HEK293 (cell line): Measurements from ENCODE around the gene AP1S1.

Experiments used
- GFI1B ChIP-seq: fragments of 450-650 bp; formaldehyde crosslinking; IDR thresholded peaks from 2 replicates; pipeline ENCODE4 v1.5.1; 2016; ENCODE audit warnings: missing biosample characterization, missing genetic modification characterization
- GLIS2 ChIP-seq: fragments of 450-650 bp; formaldehyde crosslinking; IDR thresholded peaks from 2 replicates; pipeline ENCODE4 v1.5.1; 2016; ENCODE audit warnings: missing biosample characterization, missing genetic modification characterization
- HIC1 ChIP-seq: fragments of 450-650 bp; formaldehyde crosslinking; IDR thresholded peaks from 2 replicates; pipeline ENCODE4 v1.5.1; 2016; ENCODE audit warnings: missing biosample characterization, missing genetic modification characterization
- HOXD13 ChIP-seq: sonication (generic); formaldehyde crosslinking; IDR thresholded peaks from 2 replicates; pipeline ENCODE4 v1.8.0; 2022; ENCODE audit warnings: missing genetic modification reagents, borderline replicate concordance
- KLF8 ChIP-seq: fragments of 450-650 bp; formaldehyde crosslinking; IDR thresholded peaks from 2 replicates; pipeline ENCODE4 v1.5.1; 2016; ENCODE audit warnings: missing biosample characterization, missing genetic modification characterization
- KLF9 ChIP-seq: fragments of 450-650 bp; formaldehyde crosslinking; IDR thresholded peaks from 2 replicates; pipeline ENCODE4 v1.5.1; 2016; ENCODE audit warnings: missing biosample characterization, missing genetic modification characterization, low read depth
- OVOL3 ChIP-seq: fragments of 450-650 bp; formaldehyde crosslinking; IDR thresholded peaks from 2 replicates; pipeline ENCODE4 v1.5.1; 2016; ENCODE audit warnings: missing biosample characterization, missing genetic modification characterization
- SCRT1 ChIP-seq: fragments of 450-650 bp; formaldehyde crosslinking; IDR thresholded peaks from 2 replicates; pipeline ENCODE4 v1.5.1; 2016; ENCODE audit warnings: missing biosample characterization, missing genetic modification characterization, borderline replicate concordance
- ZBTB10 ChIP-seq: fragments of 450-650 bp; formaldehyde crosslinking; IDR thresholded peaks from 2 replicates; pipeline ENCODE4 v1.5.1; 2016; ENCODE audit warnings: missing biosample characterization, missing genetic modification characterization
- ZBTB7A ChIP-seq: fragments of 450-650 bp; formaldehyde crosslinking; IDR thresholded peaks from 2 replicates; pipeline ENCODE4 v1.5.1; 2016; ENCODE audit warnings: low read depth, missing biosample characterization, missing genetic modification characterization
- ZFP69B ChIP-seq: fragments of 450-650 bp; formaldehyde crosslinking; IDR thresholded peaks from 2 replicates; pipeline ENCODE4 v1.5.1; 2016; ENCODE audit warnings: missing biosample characterization, missing genetic modification characterization
- ZNF19 ChIP-seq: fragments of 450-650 bp; formaldehyde crosslinking; IDR thresholded peaks from 2 replicates; pipeline ENCODE4; 2016; ENCODE audit warnings: missing biosample characterization, missing genetic modification characterization, low read depth
- ZNF366 ChIP-seq: fragments of 450-650 bp; formaldehyde crosslinking; conservative IDR thresholded peaks from 2 replicates; pipeline ENCODE4 v1.5.1; 2016; ENCODE audit warnings: missing biosample characterization, missing genetic modification characterization
- ZNF404 ChIP-seq: fragments of 450-650 bp; formaldehyde crosslinking; IDR thresholded peaks from 2 replicates; pipeline ENCODE4 v1.5.1; 2017; ENCODE audit warnings: missing biosample characterization, missing genetic modification characterization
- ZNF426 ChIP-seq: fragments of 450-650 bp; formaldehyde crosslinking; IDR thresholded peaks from 2 replicates; pipeline ENCODE4 v1.5.1; 2017; ENCODE audit warnings: missing biosample characterization, missing genetic modification characterization, mild to moderate bottlenecking, inconsistent platforms, moderate library complexity
- ZNF433 ChIP-seq: fragments of 450-650 bp; formaldehyde crosslinking; IDR thresholded peaks from 2 replicates; pipeline ENCODE4 v1.5.1; 2016; ENCODE audit warnings: missing biosample characterization, missing genetic modification characterization, low read depth
- ZNF473 ChIP-seq: fragments of 450-650 bp; formaldehyde crosslinking; IDR thresholded peaks from 2 replicates; pipeline ENCODE4 v1.5.1; 2017; ENCODE audit warnings: missing biosample characterization, missing genetic modification characterization
- ZNF514 ChIP-seq: fragments of 450-650 bp; formaldehyde crosslinking; IDR thresholded peaks from 2 replicates; pipeline ENCODE4 v1.5.1; 2016; ENCODE audit warnings: missing biosample characterization, missing genetic modification characterization
- ZNF521 ChIP-seq: fragments of 450-650 bp; formaldehyde crosslinking; IDR thresholded peaks from 2 replicates; pipeline ENCODE4 v1.5.1; 2017; ENCODE audit warnings: missing biosample characterization, mild to moderate bottlenecking, missing genetic modification characterization
- ZNF544 ChIP-seq: fragments of 450-650 bp; formaldehyde crosslinking; IDR thresholded peaks from 2 replicates; pipeline ENCODE4 v1.5.0; 2017; ENCODE audit warnings: missing biosample characterization, missing genetic modification characterization
- ZNF555 ChIP-seq: fragments of 450-650 bp; formaldehyde crosslinking; conservative IDR thresholded peaks from 2 replicates; pipeline ENCODE4 v1.5.1; 2017; ENCODE audit warnings: missing biosample characterization, mild to moderate bottlenecking, missing genetic modification characterization, inconsistent platforms
- ZNF561 ChIP-seq: fragments of 450-650 bp; IDR thresholded peaks from 2 replicates; pipeline ENCODE4 v1.5.1; 2018; ENCODE audit warnings: missing biosample characterization, missing genetic modification characterization, borderline replicate concordance
- ZNF585B ChIP-seq: fragments of 450-650 bp; formaldehyde crosslinking; IDR thresholded peaks from 2 replicates; pipeline ENCODE4 v1.5.1; 2016; ENCODE audit warnings: missing biosample characterization, missing genetic modification characterization
- ZNF692 ChIP-seq: fragments of 450-650 bp; formaldehyde crosslinking; IDR thresholded peaks from 2 replicates; pipeline ENCODE4 v1.5.1; 2016; ENCODE audit warnings: missing biosample characterization, missing genetic modification characterization
- ZNF776 ChIP-seq: fragments of 450-650 bp; formaldehyde crosslinking; IDR thresholded peaks from 2 replicates; pipeline ENCODE4 v1.5.0; 2017; ENCODE audit warnings: missing biosample characterization, missing genetic modification characterization, borderline replicate concordance
- ZNF777 ChIP-seq: fragments of 450-650 bp; formaldehyde crosslinking; IDR thresholded peaks from 2 replicates; pipeline ENCODE4 v1.5.1; 2017; ENCODE audit warnings: missing biosample characterization, missing genetic modification characterization, borderline replicate concordance
- ZNF785 ChIP-seq: fragments of 450-650 bp; formaldehyde crosslinking; IDR thresholded peaks from 2 replicates; pipeline ENCODE4 v1.5.1; 2016; ENCODE audit warnings: missing biosample characterization, missing genetic modification characterization
- ZNF791 ChIP-seq: fragments of 450-650 bp; formaldehyde crosslinking; IDR thresholded peaks from 2 replicates; pipeline ENCODE4 v1.5.1; 2016; ENCODE audit warnings: missing biosample characterization, missing genetic modification characterization
- ZSCAN23 ChIP-seq: fragments of 450-650 bp; formaldehyde crosslinking; IDR thresholded peaks from 2 replicates; pipeline ENCODE4 v1.5.1; 2016; ENCODE audit warnings: missing biosample characterization, missing genetic modification characterization
- ZXDB ChIP-seq: fragments of 450-650 bp; formaldehyde crosslinking; IDR thresholded peaks from 2 replicates; pipeline ENCODE4 v1.5.1; 2016; ENCODE audit warnings: missing biosample characterization, missing genetic modification characterization
- TF ChIP-seq, protein P1 (sequence below): fragments of 450-650 bp; formaldehyde crosslinking; IDR thresholded peaks from 2 replicates; pipeline ENCODE4 v1.5.1; 2016; ENCODE audit warnings: missing biosample characterization, missing genetic modification characterization

Gene AP1S1

DNA sequence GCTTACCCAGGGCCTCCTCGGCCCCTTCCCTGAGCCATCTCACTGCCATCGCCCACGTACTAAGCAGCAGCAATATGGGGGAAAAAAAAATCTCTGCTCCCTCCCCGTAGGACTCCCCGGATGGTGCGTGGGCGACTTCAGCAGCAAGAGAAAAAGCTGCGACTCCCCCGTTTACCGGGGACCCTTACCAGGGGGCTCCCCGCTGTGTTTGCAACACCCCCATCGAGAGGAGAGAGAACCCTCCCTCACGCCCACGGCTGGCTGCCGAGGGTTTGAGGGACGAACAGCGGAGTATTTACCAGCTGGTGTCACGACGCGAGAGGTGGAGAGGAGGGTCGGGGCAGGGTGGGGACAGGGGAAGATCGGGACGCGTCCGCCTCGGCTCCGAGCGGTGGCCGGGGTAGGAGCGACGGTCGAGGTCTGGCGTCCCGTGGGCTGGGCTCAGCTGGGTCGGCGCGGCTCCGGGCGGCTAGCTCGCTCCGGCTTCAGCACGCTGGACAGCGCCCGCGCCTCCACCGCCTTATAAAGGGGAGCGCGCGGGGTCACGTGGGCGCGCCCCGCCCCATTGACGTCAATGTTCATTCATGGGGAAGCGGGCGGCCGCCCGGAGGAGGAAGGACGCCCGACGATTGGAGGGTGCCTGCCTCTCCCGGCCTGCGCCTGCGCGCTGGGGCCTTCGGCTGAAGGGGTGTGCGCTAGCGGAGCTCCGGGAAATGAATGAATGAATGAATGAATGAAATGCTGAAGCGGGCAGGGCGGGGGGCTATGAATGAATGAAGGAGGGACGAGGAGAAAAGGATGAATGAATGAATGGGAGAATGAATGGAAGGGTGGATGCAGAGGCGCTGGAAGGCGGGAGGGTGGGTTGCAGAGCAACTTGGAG lies 11.0 kb downstream of the AP1S1 start, which contains the start of gene VGF (continued):
- no peak for TF ChIP-seq ZFP69B (tag by site-specific recombination)
- TF ChIP-seq ZNF366 (tag by site-specific recombination): peak; percentile 95
- TF ChIP-seq ZNF404 (tag by site-specific recombination): no peak
- peak; percentile 24; the same call in 1 of the 2 replicates for TF ChIP-seq GLIS2 (tag by site-specific recombination)
- no peak for TF ChIP-seq ZNF544 (tag by site-specific recombination)
- TF ChIP-seq HIC1: no peak
- TF ChIP-seq HOXD13 (CRISPR knock-in tag): no peak
- TF ChIP-seq ZNF19 (tag by site-specific recombination): no peak
- no peak for TF ChIP-seq SCRT1 (tag by site-specific recombination)
- peak; percentile 98 for TF ChIP-seq KLF8 (tag by site-specific recombination)
- no peak for TF ChIP-seq GFI1B
- TF ChIP-seq ZBTB7A: no peak; the same call in 1 of the 2 replicates
- TF ChIP-seq ZNF692 (tag by site-specific recombination): peak; percentile 57
- no peak for TF ChIP-seq ZNF777 (tag by site-specific recombination)
- TF ChIP-seq ZNF585B (tag by site-specific recombination): no peak
- peak; percentile 77; the same call in 1 of the 2 replicates for TF ChIP-seq ZXDB
- peak; percentile 91 for TF ChIP-seq ZNF561 (tag by site-specific recombination)
- TF ChIP-seq ZNF433 (tag by site-specific recombination): no peak
- TF ChIP-seq ZBTB10: peak; percentile 96
- no peak for TF ChIP-seq ZNF473 (tag by site-specific recombination)
- no peak for TF ChIP-seq ZNF521
- no peak for TF ChIP-seq ZNF555
- TF ChIP-seq ZNF791 (tag by site-specific recombination): no peak
- no peak for TF ChIP-seq ZNF776 (tag by site-specific recombination)
- TF ChIP-seq ZNF514 (tag by site-specific recombination): no peak
- no peak for TF ChIP-seq ZNF426 (tag by site-specific recombination)
- no peak for TF ChIP-seq OVOL3 (tag by site-specific recombination)
- TF ChIP-seq ZNF785 (tag by site-specific recombination): no peak
- TF ChIP-seq ZSCAN23 (tag by site-specific recombination): no peak
- TF ChIP-seq KLF9 (tag by site-specific recombination): peak; percentile 94
- TF ChIP-seq, protein P1, sequence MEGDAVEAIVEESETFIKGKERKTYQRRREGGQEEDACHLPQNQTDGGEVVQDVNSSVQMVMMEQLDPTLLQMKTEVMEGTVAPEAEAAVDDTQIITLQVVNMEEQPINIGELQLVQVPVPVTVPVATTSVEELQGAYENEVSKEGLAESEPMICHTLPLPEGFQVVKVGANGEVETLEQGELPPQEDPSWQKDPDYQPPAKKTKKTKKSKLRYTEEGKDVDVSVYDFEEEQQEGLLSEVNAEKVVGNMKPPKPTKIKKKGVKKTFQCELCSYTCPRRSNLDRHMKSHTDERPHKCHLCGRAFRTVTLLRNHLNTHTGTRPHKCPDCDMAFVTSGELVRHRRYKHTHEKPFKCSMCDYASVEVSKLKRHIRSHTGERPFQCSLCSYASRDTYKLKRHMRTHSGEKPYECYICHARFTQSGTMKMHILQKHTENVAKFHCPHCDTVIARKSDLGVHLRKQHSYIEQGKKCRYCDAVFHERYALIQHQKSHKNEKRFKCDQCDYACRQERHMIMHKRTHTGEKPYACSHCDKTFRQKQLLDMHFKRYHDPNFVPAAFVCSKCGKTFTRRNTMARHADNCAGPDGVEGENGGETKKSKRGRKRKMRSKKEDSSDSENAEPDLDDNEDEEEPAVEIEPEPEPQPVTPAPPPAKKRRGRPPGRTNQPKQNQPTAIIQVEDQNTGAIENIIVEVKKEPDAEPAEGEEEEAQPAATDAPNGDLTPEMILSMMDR (tag by site-specific recombination): no peak
